GM23338 (cell line): ENCODE measurements around the gene MMADHC. TPM values are rescaled to one million over a fixed set of nuclear protein-coding genes. Genes with fewer than 3 reads are reported as not detected.

Experiments
- ATAC-seq: fragments of 200-7000 bp; cut with Tn5 transposase; 3 replicates; pipeline ENCODE4 v1.9.1; 2020
- DNase-seq: peaks from one replicate; pipeline ENCODE4 v3.0.0-alpha.2; 2015; ENCODE audit warnings: low spot score
- H2AFZ ChIP-seq: fragments of 200-600 bp; sonication (generic); 2 replicates; pipeline ENCODE4 v1.8.0; 2016; ENCODE audit warnings: antibody characterized with exemption, mild to moderate bottlenecking, moderate library complexity
- H3F3A ChIP-seq: fragments of 200-600 bp; sonication (generic); replicated peaks from 2 replicates; pipeline ENCODE4 v1.8.0; 2017; ENCODE audit warnings: antibody characterized with exemption, mixed run types, low read depth
- H3K27ac ChIP-seq: fragments of 200-600 bp; sonication (generic); 2 replicates; pipeline ENCODE4 v1.6.1; 2016; ENCODE audit warnings: low read depth
- H3K27me3 ChIP-seq: fragments of 200-600 bp; sonication (generic); 2 replicates; pipeline ENCODE4 v1.8.0; 2016; ENCODE audit warnings: mild to moderate bottlenecking, mixed run types, moderate library complexity; ENCODE audit not compliant: insufficient read depth
- H3K36me3 ChIP-seq: fragments of 200-600 bp; sonication (generic); 2 replicates; pipeline ENCODE4 v1.8.0; 2016; ENCODE audit warnings: mild to moderate bottlenecking; ENCODE audit not compliant: insufficient read depth
- H3K4me1 ChIP-seq: fragments of 200-600 bp; sonication (generic); 2 replicates; pipeline ENCODE4 v1.8.0; 2016; ENCODE audit warnings: mild to moderate bottlenecking, moderate library complexity; ENCODE audit not compliant: insufficient read depth
- H3K4me2 ChIP-seq: fragments of 200-600 bp; sonication (generic); 2 replicates; pipeline ENCODE4 v1.7.1; 2017; ENCODE audit warnings: mixed run types
- H3K4me3 ChIP-seq: fragments of 200-600 bp; sonication (generic); 2 replicates; pipeline ENCODE4 v1.6.1; 2016; ENCODE audit warnings: mixed run types
- H3K79me2 ChIP-seq: fragments of 200-600 bp; sonication (generic); replicated peaks from 2 replicates; pipeline ENCODE4 v1.8.0; 2017; ENCODE audit warnings: mild to moderate bottlenecking; ENCODE audit not compliant: insufficient read depth
- H3K9me2 ChIP-seq: fragments of 200-600 bp; sonication (generic); 2 replicates; pipeline ENCODE4 v1.8.0; 2017; ENCODE audit not compliant: insufficient read depth
- H4K20me1 ChIP-seq: fragments of 200-600 bp; sonication (generic); replicated peaks from 2 replicates; pipeline ENCODE4 v1.8.0; 2017; ENCODE audit warnings: mild to moderate bottlenecking; ENCODE audit not compliant: insufficient read depth
- H3K27ac Mint-ChIP-seq: 2 replicates; pipeline ENCODE4 v1.8.0; 2020; ENCODE audit warnings: inconsistent platforms, mild to moderate bottlenecking, moderate library complexity, mixed read lengths
- H3K27me3 Mint-ChIP-seq: 3 replicates; pipeline ENCODE4 v1.8.0; 2022; ENCODE audit warnings: low read depth, mild to moderate bottlenecking, moderate library complexity, mixed read lengths, inconsistent platforms; ENCODE audit not compliant: insufficient read depth, poor library complexity
- H3K36me3 Mint-ChIP-seq: 3 replicates; pipeline ENCODE4 v1.8.0; 2021; ENCODE audit warnings: low read depth, mild to moderate bottlenecking, inconsistent platforms, moderate library complexity, mixed read lengths
- H3K4me1 Mint-ChIP-seq: 3 replicates; pipeline ENCODE4 v1.8.0; 2020; ENCODE audit warnings: mild to moderate bottlenecking, inconsistent platforms, mixed read lengths
- H3K4me3 Mint-ChIP-seq: 3 replicates; pipeline ENCODE4 v1.8.0; 2021; ENCODE audit warnings: moderate library complexity, mild to moderate bottlenecking, inconsistent platforms, mixed read lengths
- H3K9me3 Mint-ChIP-seq: 3 replicates; pipeline ENCODE4 v1.8.0; 2020; ENCODE audit warnings: moderate library complexity, mild to moderate bottlenecking, inconsistent platforms, mixed read lengths
- CREB1 ChIP-seq: fragments of 250-450 bp; sonication (Bioruptor Pico); IDR thresholded peaks from 2 replicates; pipeline ENCODE4 v1.5.0; 2020; ENCODE audit warnings: low read depth, mild to moderate bottlenecking, moderate library complexity
- EZH2 ChIP-seq: fragments of 200-600 bp; sonication (generic); IDR thresholded peaks from one replicate; pipeline ENCODE4 v1.8.0; 2017; ENCODE audit warnings: antibody characterized with exemption, mild to moderate bottlenecking, low read depth; ENCODE audit not compliant: unreplicated experiment
- EZH2phosphoT487 ChIP-seq: fragments of 200-600 bp; sonication (generic); IDR thresholded peaks from one replicate; pipeline ENCODE4 v1.8.1; 2018; ENCODE audit warnings: antibody characterized with exemption; ENCODE audit not compliant: unreplicated experiment
- JUNB ChIP-seq: IDR thresholded peaks from one replicate; pipeline ENCODE4 v1.6.1; 2016; ENCODE audit warnings: antibody characterized with exemption; ENCODE audit not compliant: unreplicated experiment
- NANOG ChIP-seq: IDR thresholded peaks from 2 replicates; pipeline ENCODE4 v1.6.1; 2016; ENCODE audit warnings: antibody characterized with exemption, borderline replicate concordance
- POLR2AphosphoS5 ChIP-seq: IDR thresholded peaks from 2 replicates; pipeline ENCODE4 v1.6.1; 2016; ENCODE audit warnings: antibody characterized with exemption, low read depth
- STAT1 ChIP-seq: IDR thresholded peaks from one replicate; pipeline ENCODE4 v1.6.1; 2016; ENCODE audit warnings: antibody characterized with exemption; ENCODE audit not compliant: unreplicated experiment
- ZNF114 ChIP-seq: fragments of 250-450 bp; sonication (Bioruptor Pico); IDR thresholded peaks from 2 replicates; pipeline ENCODE4 v1.5.0; 2020; ENCODE audit warnings: mild to moderate bottlenecking, moderate library complexity
- ZNF331 ChIP-seq: fragments of 250-450 bp; sonication (Bioruptor Pico); IDR thresholded peaks from 2 replicates; pipeline ENCODE4 v1.5.0; 2020; ENCODE audit warnings: low read depth, mild to moderate bottlenecking, moderate library complexity
- polyA plus RNA-seq: library from polyadenylated mRNA; unstranded; fragments of >200 nt; fragmentation: Nextera tagmentation; extraction: Ambion mirVana; gene quantifications from 2 replicates; pipeline ENCODE4 v1.2.1, GENCODE V29; 2016
- total RNA-seq: library from RNA; depleted of rRNA; stranded (reverse); fragments of >200 nt; shearing (Covaris generic); gene quantifications from 2 replicates; pipeline ENCODE4 v1.2.3, GENCODE V29; 2014
- TF ChIP-seq, protein P1 (sequence below): IDR thresholded peaks from 2 replicates; pipeline ENCODE4 v1.6.1; 2016; ENCODE audit warnings: antibody characterized with exemption
- TF ChIP-seq, protein P2 (sequence below): fragments of 250-450 bp; sonication (Bioruptor Pico); IDR thresholded peaks from 2 replicates; pipeline ENCODE4 v1.5.0; 2020; ENCODE audit warnings: mild to moderate bottlenecking, moderate library complexity
- TF ChIP-seq, protein P3 (sequence below): IDR thresholded peaks from one replicate; pipeline ENCODE4 v1.6.1; 2018; ENCODE audit warnings: antibody characterized with exemption; ENCODE audit not compliant: unreplicated experiment
- TF ChIP-seq, protein P4 (sequence below), 2 experiments: fragments of 200-600 bp in 1 of 2; sonication (generic) in 1 of 2; conservative IDR thresholded peaks; 2 replicates each; pipeline versions ENCODE4 v1.5.1 to v1.6.1; 2016 to 2017; ENCODE audit warnings: antibody characterized with exemption in 2 of 2, low read depth in 2 of 2, mild to moderate bottlenecking in 2 of 2, moderate library complexity in 1 of 2

Gene MMADHC
- total and polyA plus RNA-seq, 2 experiments from 2014 or later: 135 to 163 TPM

DNA sequence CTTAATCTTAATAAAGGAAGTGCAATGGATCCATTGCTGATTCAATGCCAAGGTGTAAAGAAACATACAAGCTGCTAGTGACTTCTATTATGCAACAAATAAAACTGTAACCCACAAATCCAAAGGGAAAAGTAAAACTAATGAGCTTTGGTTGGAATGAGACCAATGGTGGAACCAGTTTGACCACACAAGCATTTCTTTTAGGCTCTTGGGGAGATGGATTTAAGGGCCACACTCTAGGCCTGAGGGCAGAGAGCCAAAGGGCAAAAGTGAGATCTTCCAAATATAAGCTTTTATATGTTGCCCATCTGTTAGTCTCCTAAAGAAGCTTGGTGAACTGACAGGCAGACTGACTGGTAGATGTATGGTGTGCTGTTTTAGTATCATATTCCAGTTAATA is 41.5 kb upstream of the MMADHC start:
- H3K27me3 Mint-ChIP-seq: no peaks in the 10 kb centered on the region
- H3K9me3 Mint-ChIP-seq: no peaks in the 10 kb centered on the region
- H2AFZ ChIP-seq: no peak overlapping the region
- no peaks in the 10 kb centered on the region for H3F3A ChIP-seq
- no peak overlapping the region for H3K27ac ChIP-seq
- H3K36me3 ChIP-seq: no peaks in the 10 kb centered on the region
- no peak overlapping the region for H3K4me2 ChIP-seq
- no peak for DNase-seq
- no peaks in the 10 kb centered on the region for H4K20me1 ChIP-seq
- TF ChIP-seq, protein P1, sequence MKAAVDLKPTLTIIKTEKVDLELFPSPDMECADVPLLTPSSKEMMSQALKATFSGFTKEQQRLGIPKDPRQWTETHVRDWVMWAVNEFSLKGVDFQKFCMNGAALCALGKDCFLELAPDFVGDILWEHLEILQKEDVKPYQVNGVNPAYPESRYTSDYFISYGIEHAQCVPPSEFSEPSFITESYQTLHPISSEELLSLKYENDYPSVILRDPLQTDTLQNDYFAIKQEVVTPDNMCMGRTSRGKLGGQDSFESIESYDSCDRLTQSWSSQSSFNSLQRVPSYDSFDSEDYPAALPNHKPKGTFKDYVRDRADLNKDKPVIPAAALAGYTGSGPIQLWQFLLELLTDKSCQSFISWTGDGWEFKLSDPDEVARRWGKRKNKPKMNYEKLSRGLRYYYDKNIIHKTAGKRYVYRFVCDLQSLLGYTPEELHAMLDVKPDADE: no peak
- TF ChIP-seq JUNB (no peak), NANOG (no peak), STAT1 (no peak), CREB1 (CRISPR knock-in tag) (no peak), EZH2phosphoT487 (no peak), ZNF331 (no peak), EZH2 (no peak), ZNF114 (CRISPR knock-in tag) (no peak), POLR2AphosphoS5 (no peak)
- TF ChIP-seq, protein P2, sequence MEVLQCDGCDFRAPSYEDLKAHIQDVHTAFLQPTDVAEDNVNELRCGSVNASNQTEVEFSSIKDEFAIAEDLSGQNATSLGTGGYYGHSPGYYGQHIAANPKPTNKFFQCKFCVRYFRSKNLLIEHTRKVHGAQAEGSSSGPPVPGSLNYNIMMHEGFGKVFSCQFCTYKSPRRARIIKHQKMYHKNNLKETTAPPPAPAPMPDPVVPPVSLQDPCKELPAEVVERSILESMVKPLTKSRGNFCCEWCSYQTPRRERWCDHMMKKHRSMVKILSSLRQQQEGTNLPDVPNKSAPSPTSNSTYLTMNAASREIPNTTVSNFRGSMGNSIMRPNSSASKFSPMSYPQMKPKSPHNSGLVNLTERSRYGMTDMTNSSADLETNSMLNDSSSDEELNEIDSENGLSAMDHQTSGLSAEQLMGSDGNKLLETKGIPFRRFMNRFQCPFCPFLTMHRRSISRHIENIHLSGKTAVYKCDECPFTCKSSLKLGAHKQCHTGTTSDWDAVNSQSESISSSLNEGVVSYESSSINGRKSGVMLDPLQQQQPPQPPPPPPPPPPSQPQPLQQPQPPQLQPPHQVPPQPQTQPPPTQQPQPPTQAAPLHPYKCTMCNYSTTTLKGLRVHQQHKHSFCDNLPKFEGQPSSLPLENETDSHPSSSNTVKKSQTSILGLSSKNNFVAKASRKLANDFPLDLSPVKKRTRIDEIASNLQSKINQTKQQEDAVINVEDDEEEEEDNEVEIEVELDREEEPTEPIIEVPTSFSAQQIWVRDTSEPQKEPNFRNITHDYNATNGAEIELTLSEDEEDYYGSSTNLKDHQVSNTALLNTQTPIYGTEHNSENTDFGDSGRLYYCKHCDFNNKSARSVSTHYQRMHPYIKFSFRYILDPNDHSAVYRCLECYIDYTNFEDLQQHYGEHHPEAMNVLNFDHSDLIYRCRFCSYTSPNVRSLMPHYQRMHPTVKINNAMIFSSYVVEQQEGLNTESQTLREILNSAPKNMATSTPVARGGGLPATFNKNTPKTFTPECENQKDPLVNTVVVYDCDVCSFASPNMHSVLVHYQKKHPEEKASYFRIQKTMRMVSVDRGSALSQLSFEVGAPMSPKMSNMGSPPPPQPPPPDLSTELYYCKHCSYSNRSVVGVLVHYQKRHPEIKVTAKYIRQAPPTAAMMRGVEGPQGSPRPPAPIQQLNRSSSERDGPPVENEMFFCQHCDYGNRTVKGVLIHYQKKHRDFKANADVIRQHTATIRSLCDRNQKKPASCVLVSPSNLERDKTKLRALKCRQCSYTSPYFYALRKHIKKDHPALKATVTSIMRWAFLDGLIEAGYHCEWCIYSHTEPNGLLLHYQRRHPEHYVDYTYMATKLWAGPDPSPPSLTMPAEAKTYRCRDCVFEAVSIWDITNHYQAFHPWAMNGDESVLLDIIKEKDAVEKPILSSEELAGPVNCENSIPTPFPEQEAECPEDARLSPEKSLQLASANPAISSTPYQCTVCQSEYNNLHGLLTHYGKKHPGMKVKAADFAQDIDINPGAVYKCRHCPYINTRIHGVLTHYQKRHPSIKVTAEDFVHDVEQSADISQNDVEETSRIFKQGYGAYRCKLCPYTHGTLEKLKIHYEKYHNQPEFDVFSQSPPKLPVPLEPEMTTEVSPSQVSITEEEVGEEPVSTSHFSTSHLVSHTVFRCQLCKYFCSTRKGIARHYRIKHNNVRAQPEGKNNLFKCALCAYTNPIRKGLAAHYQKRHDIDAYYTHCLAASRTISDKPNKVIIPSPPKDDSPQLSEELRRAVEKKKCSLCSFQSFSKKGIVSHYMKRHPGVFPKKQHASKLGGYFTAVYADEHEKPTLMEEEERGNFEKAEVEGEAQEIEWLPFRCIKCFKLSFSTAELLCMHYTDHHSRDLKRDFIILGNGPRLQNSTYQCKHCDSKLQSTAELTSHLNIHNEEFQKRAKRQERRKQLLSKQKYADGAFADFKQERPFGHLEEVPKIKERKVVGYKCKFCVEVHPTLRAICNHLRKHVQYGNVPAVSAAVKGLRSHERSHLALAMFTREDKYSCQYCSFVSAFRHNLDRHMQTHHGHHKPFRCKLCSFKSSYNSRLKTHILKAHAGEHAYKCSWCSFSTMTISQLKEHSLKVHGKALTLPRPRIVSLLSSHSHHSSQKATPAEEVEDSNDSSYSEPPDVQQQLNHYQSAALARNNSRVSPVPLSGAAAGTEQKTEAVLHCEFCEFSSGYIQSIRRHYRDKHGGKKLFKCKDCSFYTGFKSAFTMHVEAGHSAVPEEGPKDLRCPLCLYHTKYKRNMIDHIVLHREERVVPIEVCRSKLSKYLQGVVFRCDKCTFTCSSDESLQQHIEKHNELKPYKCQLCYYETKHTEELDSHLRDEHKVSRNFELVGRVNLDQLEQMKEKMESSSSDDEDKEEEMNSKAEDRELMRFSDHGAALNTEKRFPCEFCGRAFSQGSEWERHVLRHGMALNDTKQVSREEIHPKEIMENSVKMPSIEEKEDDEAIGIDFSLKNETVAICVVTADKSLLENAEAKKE: no peak
- TF ChIP-seq, protein P3, sequence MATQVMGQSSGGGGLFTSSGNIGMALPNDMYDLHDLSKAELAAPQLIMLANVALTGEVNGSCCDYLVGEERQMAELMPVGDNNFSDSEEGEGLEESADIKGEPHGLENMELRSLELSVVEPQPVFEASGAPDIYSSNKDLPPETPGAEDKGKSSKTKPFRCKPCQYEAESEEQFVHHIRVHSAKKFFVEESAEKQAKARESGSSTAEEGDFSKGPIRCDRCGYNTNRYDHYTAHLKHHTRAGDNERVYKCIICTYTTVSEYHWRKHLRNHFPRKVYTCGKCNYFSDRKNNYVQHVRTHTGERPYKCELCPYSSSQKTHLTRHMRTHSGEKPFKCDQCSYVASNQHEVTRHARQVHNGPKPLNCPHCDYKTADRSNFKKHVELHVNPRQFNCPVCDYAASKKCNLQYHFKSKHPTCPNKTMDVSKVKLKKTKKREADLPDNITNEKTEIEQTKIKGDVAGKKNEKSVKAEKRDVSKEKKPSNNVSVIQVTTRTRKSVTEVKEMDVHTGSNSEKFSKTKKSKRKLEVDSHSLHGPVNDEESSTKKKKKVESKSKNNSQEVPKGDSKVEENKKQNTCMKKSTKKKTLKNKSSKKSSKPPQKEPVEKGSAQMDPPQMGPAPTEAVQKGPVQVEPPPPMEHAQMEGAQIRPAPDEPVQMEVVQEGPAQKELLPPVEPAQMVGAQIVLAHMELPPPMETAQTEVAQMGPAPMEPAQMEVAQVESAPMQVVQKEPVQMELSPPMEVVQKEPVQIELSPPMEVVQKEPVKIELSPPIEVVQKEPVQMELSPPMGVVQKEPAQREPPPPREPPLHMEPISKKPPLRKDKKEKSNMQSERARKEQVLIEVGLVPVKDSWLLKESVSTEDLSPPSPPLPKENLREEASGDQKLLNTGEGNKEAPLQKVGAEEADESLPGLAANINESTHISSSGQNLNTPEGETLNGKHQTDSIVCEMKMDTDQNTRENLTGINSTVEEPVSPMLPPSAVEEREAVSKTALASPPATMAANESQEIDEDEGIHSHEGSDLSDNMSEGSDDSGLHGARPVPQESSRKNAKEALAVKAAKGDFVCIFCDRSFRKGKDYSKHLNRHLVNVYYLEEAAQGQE: no peak
- TF ChIP-seq, protein P4, sequence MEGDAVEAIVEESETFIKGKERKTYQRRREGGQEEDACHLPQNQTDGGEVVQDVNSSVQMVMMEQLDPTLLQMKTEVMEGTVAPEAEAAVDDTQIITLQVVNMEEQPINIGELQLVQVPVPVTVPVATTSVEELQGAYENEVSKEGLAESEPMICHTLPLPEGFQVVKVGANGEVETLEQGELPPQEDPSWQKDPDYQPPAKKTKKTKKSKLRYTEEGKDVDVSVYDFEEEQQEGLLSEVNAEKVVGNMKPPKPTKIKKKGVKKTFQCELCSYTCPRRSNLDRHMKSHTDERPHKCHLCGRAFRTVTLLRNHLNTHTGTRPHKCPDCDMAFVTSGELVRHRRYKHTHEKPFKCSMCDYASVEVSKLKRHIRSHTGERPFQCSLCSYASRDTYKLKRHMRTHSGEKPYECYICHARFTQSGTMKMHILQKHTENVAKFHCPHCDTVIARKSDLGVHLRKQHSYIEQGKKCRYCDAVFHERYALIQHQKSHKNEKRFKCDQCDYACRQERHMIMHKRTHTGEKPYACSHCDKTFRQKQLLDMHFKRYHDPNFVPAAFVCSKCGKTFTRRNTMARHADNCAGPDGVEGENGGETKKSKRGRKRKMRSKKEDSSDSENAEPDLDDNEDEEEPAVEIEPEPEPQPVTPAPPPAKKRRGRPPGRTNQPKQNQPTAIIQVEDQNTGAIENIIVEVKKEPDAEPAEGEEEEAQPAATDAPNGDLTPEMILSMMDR (conservative IDR thresholded peaks at IDR 0.05; ENCODE audit: low read depth in 2 of 2): no peak
- no peaks in the 10 kb centered on the region for H3K4me1 Mint-ChIP-seq
- no peaks in the 10 kb centered on the region for H3K4me1 ChIP-seq
- H3K27me3 ChIP-seq: no peaks in the 10 kb centered on the region
- no peaks in the 10 kb centered on the region for H3K79me2 ChIP-seq
- no peak overlapping the region for H3K4me3 ChIP-seq
- ATAC-seq: no peak
- peaks cover 6% of the 10 kb centered on the region for H3K9me2 ChIP-seq
- no peaks in the 10 kb centered on the region for H3K36me3 Mint-ChIP-seq
- no peak overlapping the region for H3K4me3 Mint-ChIP-seq
- H3K27ac Mint-ChIP-seq: no peak overlapping the region
